Stimulated activated CD4-positive, alpha-beta T cell treated with anti-CD3 and anti-CD28 coated beads, Interleukin-4, amount 100 ng/mL, for 24 hours (primary cell): ENCODE results near the gene TSR3.

ENCODE experiments used
- DNase-seq: peaks from one replicate; pipeline ENCODE4 v3.0.0-alpha.2; 2020

TSR3 gene

DNA sequence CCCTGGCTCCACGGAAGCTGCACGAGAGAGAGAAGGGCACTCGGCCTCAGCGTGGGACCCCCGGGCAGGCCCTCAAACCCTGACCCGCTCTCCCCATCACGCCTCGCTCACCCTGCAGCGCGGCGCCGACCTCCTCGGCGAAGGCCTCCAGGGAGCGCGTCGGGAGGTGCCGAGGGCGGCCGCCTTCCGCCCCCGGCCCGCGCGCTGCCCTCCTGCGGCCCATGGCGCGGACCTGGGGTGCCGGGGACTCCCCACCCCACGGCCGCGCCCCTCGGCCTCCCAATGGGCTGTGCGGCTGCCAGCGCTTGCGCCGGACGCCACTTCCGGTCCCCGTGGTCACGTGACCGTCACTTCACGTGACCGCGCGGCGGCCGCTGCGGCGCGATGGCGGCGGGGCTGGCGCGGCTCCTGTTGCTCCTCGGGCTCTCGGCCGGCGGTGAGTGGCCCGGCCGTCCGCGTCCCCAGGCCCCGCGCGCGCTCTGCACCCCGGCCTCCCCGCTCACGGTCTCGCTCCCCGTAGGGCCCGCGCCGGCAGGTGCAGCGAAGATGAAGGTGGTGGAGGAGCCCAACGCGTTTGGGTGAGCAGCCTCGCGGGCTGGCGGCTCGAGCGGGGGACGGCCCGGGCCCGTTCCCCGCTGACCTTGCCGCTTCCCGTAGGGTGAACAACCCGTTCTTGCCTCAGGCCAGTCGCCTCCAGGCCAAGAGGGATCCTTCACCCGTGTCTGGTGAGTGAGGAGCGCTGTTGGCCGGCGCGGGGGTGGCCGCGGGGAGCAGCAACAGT, at the start of gene TSR3, which contains the start of gene GNPTG:
Gene TSR3, minus strand, starts transcription at position 297 of the 781 bp plus-strand sequence. Its CDS starts 74 bp downstream, at position 223.
Gene GNPTG, plus strand, starts transcription at position 350 of the 781 bp plus-strand sequence. Its CDS starts 35 bp downstream, at position 385.
- peak; percentile 85 for DNase-seq

DNA sequence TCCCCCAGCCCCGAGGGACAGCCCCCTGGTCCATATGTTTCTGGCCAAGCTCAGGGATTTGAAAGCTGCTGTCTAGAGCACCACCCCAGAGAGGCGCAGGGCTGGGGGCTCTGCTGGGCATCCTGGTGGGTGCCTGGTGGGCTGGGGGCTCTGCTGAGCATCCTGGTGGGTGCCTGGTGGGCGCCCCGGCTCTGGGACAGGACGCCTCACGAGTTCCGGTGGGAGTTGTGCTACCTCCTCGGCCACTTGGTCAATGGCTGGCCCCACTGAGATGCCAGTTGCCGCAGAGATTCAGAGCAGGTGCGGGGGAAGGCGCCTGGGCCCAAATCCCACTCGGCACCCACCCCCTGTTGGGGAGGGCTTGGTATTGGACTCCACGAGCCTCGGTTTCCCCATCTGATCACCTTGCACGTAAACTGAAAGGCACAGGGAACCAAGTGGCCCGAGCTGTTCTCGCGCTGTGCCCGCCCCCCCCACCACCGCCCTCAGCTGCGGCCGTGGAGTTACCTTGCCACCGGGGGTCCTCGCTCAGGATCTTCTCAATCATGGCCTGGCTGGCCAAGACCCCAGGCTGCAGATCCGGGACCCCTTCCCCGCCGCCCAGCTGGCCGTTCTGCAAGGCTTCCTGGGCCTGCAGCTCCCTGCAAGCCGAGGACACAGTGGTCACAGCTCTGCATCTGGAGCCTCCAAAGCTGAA, 49.5 kb upstream of the TSR3 start:
- no peak for DNase-seq

DNA sequence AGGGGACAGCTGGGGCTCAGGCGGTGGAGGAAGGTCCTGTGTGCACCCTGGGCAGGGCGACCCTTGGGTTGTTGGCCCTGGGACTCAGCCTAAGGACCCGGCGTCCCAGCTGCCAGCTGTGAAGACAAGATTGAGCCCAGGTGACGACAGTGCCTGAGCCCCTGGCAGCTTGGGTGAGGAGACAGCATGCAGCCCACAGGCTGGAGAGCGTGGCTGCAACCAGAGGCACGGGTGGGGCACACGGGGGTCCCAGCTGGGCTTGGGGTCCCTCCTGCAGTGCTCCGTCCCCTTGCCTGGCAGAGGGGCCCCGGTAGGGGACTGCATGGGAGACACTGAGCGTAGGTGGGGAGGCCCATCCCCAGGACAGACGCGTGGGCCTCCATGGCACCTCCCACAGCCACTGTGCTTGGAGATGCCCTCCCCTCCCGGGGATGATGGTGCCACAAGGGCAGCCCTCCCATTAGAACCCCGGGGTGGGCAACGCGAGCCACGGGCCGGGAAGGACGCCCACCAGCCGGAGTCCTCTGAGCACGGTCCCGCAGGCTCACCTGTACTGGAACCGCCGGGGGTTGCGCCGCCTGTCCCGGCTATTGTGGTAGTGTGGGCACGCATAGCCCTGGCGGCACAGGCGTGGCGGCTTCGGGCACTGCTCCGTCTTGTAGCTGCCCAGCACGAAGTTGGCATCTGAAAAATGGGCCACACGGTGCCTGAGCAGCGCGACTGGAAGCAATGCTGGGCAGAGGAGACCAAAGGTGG, 47.3 kb upstream of the TSR3 start:
- DNase-seq, result no peak

DNA sequence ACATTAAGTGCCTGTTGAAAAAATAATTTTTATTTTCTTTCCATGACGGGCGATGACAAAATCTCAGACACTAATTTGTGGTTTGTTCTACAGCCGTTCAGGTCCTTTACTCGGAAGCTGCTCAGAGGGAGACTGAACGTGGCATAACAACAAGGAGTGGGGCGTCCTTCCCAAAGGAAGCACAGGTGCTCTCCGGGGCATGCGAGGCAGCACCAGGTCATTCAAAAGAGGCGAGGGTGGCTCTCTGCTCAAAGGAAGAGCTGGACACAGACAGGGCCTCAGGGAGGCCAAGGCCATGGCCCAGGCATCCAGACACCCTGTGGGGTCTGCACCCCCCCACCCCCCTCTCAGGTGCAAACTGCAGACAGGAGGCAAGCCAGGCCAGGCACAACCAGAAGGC, 46.7 kb upstream of the TSR3 start:
- no peak for DNase-seq

DNA sequence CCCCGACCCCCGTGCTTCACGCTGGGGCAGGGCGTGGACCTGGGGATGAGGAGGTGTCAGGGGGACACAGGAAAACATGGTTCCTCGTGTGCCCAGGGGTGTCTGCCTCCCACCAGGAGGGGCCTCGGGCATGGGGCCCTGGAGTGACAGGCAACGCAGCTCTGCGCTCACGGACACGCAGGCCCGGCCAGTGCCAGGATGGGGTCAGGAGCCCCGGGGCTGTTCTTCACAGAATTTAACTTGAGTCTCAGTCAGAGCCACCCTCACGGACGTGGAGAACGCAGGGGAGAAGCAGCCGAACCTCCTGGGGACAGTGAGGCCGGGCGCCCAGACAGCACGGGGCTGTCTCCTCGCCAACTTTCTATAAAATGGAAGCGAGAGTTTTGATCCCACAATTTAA, 46.1 kb upstream of the TSR3 start:
- DNase-seq, result no peak

DNA sequence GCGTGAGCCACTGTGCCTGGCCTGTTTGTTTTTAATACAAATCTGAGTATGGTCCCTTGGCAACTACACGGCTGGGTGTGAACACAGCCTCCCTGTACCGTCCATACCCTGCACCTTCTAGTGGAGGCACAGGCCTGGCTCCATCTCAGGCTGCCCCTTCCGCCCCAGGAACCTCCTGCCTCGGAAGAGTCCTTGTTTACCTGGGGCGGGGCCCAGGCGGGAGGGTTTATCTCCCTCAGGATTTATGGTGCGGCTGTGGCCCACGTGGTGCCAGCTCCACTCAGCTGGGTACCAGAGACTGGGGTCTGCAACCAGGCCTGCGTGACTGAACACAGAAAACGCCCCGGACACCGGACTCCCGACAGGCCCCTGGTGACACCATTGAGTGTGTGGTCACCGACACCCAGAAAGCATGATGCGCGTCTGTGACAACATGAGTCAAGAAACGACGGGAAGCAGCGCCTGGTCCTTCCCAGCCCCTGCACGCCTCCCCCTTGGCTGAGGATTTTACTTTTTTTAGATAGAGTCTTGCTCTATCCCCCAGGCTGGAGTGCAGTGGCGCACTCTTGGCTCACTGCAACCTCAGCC, 43.9 kb upstream of the TSR3 start:
- DNase-seq, result no peak

DNA sequence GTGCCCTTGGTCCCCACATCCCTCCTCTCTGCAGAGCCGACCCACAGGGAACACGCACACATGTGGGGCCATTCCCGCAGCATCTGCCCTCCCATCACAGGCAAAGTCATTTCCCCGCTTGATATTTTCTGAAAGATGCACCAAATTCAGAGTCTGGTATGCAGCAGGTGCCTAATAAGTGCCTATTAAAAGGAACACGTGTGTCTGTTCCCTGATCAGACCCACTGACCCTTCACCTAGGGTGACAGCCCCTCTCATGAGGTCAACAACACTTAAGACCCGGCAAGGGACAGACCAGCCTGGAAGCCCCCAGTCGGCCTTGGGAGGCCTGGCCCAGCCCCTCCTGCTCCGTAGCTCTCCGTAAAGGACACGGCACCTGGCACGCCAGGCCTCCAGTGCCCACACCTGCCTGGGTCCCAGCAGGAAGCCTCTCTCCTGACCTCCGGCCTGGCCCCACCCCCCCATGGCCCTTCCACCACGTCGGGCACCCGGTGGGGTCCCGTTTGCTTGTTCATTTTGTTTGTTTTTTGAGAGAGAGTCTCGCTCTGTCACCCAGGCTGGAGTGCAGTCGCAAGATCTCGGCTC, 42.8 kb upstream of the TSR3 start:
- DNase-seq, result no peak

DNA sequence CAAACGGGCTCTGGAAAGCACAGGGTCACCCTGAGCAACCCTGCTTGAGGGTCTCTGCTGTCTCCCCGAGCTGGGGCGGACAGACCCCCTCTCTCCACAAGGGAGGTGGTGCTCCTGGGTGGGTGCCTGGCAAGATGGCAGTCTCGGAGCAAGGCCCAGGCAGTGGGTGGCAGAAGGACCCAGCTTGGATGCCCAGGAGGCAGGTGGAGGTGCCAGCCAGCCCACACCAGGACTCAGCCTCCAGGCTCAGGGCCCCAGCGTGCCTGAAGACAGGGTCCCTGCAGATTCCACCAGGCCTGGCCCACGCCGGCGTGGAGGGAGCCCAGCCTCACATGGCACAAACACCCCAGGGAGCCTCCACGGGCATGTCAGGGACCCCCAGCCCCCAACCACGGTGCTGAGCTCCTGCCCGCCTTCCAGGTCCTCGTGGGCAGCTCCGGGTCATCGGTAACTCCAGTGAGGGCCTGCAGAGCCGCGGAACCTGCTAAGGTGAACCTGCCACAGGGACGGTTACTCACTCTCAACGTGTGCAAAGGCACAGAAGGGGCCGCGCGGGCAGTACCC, 42.0 kb upstream of the TSR3 start:
- DNase-seq, result no peak

DNA sequence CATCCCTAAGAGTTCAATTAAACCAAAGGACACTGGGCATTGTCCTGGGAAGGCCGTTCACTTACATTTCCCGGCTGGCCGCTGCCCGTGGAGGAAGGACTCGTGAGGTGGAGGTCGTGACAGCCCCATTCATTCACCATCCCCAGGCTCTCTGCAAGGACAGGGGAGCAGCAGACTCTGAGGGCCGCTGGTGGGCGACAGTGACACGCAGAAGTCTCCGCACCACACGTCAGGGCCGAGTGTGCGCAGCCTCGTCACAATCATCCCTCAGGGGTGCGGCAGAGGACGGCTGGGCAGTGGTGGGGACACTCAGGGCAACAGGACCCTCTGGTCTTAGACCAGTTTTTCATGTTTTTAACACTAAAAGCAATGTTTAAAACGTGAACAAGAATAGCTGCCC, 41.1 kb upstream of the TSR3 start:
- DNase-seq, result no peak

DNA sequence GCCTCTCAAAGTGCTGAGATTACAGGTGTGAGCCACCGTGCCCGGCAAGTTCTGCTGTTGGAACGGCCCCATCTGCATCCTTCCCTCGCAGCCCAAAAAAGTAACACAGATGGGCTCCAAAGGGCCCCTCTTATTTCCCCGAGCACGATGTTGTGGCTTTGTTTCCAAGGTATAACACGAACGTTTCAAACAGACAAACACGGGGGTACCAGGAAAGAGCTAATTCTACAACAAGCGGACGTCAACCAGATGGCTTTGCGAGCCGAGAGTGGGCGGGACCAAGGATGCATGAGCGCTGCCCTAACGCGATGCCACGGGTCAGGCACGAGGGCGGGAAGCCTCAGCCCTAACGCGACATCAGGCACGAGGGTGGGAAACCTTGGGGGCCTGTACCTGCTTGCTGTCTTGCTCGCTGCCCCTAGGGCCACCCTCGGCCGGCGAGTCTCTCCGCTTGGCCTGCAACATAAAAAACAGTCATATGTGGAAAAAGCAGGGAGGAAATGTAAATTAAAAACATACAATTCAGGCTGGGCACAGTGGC, 38.6 kb upstream of the TSR3 start:
- no peak for DNase-seq

DNA sequence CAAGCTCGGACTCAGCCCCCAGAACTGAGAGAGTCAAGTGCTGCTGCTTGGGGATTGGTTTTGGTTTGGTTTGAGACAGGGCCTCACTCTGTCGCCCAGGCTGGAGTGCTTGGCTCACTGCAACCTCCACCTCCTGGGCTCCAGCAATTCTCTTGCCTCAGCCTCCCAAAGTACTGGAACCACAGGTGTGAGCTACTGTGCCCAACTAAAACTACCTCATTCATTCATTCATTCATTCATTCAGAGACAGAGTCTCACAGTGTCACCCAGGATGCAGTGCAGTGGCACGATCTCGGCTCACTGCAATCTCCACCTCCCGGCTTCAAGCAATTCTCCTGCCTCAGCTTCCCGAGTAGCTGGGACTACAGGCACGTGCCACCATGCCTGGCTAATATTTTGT, 38.1 kb upstream of the TSR3 start:
- DNase-seq, result no peak

DNA sequence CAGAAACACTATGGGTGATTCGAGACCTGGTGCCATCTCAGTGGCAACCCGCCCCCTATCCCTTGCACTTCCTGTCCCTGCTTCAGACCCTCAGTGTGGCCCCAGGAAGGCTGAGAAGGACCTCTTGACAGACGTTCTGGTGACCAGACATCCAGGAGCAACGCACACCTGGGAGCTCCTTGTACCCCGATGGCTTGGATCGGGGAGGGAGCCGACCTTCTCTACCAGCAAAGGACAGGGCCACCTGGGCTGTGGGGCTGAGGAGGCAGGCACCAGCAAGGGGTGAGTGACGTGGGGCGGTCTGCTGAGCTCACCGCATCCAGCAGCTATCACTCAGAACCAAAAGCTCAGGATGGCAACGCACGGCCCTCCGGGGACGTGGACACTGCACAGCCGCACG, 35.7 kb upstream of the TSR3 start:
- DNase-seq, result no peak

DNA sequence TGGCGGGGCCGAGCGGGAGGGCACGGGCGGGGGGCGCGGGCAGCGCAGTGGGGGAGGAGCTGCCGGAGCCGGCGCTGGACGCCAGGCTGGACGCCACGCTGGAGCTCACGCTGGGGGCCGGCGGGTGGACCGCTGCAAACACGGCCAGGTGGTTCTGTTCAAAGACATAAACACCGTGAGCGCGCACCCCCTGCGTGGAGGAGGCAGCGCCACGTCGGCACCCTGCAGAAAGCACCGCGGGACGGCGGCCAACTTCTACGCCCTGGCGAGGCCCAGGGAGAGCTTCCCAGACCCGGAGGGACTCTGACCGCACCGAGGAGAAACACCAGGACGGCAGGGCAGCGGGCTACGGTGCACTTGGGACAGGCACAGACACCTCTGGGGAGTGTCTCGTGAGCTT, 33.6 kb upstream of the TSR3 start:
- DNase-seq, result no peak

DNA sequence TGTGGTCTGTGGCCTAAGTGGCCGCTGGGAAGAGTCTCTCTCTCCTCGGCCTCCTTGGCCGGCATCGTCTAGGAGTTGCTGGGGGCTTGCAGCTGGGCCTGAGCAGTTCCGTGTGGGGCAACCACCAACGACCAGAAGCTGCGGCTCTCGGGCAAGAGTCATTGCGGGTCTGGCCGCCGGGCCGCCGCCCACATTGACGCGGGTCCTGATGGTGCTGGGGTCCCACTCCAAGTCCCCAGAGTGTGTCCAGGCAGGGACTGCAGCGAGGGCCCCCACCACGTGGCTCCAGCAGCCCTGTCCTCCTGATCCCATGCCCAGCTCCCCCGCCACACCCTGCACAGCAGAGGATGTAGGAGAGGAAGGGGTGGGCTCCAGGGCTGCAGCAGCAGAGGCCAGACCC, 31.9 kb upstream of the TSR3 start:
- no peak for DNase-seq

DNA sequence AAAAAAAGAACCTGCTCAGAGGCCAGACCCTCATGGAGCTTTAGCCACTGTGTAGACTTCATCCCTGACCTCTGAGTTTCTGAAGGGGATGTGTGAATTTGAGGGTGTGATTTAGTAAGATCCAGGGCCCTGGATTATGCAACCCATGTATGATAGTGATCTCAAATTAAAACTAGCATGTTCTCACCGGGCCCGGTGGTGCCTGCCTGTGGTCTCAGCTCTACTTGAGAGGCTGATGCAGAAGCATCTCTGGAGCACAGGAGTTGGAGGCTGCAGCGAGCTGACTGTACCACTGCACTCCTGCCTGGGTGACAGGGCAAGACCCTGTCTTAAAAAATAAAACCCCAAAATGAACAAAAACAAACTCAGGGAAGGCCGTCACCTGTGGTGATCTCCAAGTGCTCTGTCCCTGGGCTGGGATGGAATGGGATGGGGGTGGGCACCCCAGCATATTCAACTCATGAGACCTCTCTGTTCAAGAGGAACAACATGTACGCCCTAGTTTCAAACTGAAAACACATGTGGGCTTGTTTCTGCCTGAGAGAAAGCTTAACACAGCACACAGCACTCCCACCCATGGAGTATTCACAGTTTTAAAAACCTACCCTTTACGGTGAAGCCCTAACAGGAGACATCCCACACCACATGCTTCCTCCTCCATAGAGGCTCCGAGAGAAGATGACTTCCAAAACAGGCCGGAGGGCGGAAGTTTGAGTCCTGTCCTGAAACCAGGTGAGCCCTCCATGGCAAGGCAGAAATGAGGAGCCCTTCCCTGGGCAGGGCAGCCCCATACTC, 30.1 kb upstream of the TSR3 start:
- DNase-seq, result no peak

DNA sequence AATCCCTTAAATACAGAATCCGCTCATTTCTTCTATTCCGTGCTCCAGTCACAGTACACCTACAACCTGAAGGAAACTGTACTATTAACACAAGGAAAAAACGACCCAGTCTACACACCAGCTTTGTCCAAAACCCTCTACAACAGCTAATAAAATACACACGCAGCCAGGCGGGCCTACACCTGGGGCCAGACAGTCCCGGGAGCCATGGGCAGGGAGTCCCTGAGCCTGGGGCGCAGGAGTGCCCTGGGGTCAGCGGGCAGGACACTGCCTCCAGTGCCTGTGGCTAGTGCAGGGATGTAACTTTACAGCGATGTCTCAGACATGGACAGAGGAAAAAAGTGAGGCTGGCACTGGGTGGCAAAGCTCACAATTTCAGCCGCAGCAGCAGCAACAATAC, 28.5 kb upstream of the TSR3 start:
- DNase-seq, result no peak

DNA sequence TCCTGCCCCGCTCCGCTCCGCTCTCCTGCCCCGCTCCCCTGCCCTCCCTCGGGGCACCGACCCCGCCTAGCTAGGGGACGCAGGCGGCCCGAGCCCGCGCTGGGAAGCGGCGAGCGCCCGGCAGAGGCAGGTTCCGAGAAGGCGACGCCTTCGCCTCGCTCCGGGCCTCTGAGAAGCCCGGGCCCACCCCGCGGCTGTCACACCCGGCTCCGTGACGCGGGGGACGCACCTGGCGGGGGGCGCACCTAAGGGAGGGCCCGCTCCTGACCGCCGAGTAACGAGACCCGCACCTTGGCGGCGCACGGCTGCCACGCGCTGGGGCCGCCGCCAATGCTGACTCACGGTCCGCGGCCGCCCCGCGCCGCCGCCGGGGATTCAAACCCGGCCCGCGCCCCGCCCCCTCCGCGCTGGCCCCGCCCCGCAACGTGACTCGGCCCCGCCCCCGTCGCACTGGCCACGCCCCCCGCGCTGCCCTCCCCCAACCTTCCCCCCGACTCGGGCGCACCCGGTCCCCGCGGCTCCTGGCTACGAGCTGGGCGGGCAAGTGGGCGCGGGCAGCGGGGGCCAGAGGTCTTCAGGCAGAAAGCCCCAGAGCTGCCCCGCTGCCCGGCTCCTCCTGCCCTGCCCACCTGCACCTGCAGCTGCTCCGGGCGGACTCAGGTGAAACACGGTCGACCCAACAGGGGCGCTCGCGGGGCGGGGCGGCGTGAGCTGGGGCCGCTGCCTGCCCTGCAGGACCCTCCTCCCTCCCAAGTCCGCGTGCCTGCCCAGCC, 27.8 kb upstream of the TSR3 start:
- peak; percentile 73 for DNase-seq

DNA sequence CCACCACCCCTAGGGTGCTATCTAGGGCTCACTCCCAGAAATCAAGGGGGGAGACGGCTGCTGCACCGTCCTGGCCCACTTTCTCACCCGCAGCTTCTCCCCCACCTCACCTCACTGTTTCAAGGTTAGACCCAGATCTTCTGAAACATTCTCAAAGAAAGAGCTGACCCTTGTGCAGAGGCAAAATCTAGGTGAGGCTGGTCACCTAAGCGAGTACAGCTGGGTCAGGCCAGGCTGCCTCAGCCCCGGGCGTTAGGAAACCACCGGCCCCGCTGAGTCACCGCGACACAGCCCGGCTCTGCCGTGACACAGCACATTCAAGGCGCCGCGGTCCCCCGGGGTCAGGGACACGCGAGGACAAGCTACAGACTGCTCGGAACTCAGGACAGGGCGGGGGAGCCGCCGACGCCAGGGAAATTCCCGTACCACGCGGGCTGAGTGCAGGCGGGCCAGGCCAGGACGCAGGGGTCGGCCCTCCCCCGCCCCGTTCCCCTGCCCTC, 27.2 kb upstream of the TSR3 start:
- DNase-seq, result peak; percentile 78

DNA sequence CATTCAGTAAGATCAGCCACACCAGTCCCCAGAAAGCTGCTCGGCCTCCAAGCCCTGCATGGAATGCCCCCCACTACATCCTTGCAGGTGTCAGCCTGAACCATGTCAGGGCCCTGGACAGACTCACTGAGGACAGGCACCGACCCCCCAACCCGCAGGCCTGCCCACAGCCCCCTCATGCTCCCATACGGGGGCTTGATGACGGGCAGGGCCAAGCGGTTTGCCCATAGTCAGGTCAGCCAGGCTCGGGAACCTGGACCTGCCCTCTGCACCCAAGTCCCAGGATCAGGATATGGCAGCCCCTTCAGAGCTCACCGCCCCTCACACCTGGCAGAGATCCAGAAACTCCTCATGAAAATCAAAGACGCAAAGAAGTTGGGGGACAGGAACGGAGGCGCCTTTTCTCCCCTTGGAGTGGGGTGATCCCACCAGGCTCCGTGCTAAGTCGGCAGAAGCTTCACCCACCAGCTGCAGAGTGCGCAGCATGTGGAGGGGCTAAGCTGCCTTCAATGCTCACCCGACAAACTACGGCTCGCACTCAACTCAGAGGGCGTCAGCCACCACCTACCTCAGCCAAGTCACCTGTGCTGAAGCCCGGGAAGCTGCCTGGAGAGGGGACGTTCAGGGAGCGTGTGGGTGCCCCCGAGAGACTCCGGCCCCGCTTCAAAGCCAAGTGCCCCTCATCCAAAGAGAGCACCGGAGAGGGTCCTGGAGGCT, 26.6 kb upstream of the TSR3 start:
- no peak for DNase-seq
